Nephron progenitor cell (in vitro differentiated cells): Measurements from ENCODE around the gene ALDH3A2.

Experiments
- DNase-seq: peaks from one replicate; pipeline ENCODE4 v3.0.0; 2021
- H3K27ac Mint-ChIP-seq: 2 replicates; pipeline ENCODE4 v1.8.0; 2021; ENCODE audit warnings: mild to moderate bottlenecking, moderate library complexity, mixed read lengths
- H3K27me3 Mint-ChIP-seq: 2 replicates; pipeline ENCODE4 v1.8.0; 2021; ENCODE audit warnings: mild to moderate bottlenecking, low read depth, mixed read lengths; ENCODE audit not compliant: poor library complexity
- H3K36me3 Mint-ChIP-seq: 2 replicates; pipeline ENCODE4 v1.8.0; 2021; ENCODE audit warnings: low read depth, mixed read lengths
- H3K4me1 Mint-ChIP-seq: 2 replicates; pipeline ENCODE4 v1.8.0; 2021; ENCODE audit warnings: mixed read lengths
- H3K4me3 Mint-ChIP-seq: 2 replicates; pipeline ENCODE4 v1.8.0; 2021; ENCODE audit warnings: mild to moderate bottlenecking, moderate library complexity, mixed read lengths
- H3K9me3 Mint-ChIP-seq: 2 replicates; pipeline ENCODE4 v1.8.0; 2021; ENCODE audit warnings: mild to moderate bottlenecking, moderate library complexity, mixed read lengths
- CTCF ChIP-seq: fragments of 200-600 bp; sonication (generic); IDR thresholded peaks from 2 replicates; pipeline ENCODE4 v1.5.0; 2021; ENCODE audit warnings: antibody characterized with exemption

ALDH3A2 gene

GRCh38 chr17:19659366-19660177 lies 11.0 kb downstream of the ALDH3A2 start:
- TF ChIP-seq CTCF = no peak
- no peak for DNase-seq
- peaks cover 91% of the 10 kb centered on the region for H3K36me3 Mint-ChIP-seq
- peaks cover 16% of the 10 kb centered on the region for H3K9me3 Mint-ChIP-seq
- peaks cover 12% of the 10 kb centered on the region for H3K27me3 Mint-ChIP-seq
- H3K27ac Mint-ChIP-seq = no peak overlapping the region
- peaks cover 19% of the 10 kb centered on the region for H3K4me1 Mint-ChIP-seq
- H3K4me3 Mint-ChIP-seq = no peak overlapping the region

- no peak overlapping the region for H3K27ac Mint-ChIP-seq
- H3K36me3 Mint-ChIP-seq = peaks cover 91% of the 10 kb centered on the region
- H3K4me3 Mint-ChIP-seq = no peak overlapping the region
These were observed 11.8 kb downstream of the ALDH3A2 start for GRCh38 chr17:19660219-19660870.

GRCh38 chr17:19661121-19661520 lies 12.6 kb downstream of the ALDH3A2 start:
- TF ChIP-seq CTCF = no peak
- Mint-ChIP-seq H3K27me3 (peaks cover 10% of the 10 kb centered on the region), H3K36me3 (peaks cover 90% of the 10 kb centered on the region), H3K9me3 (peaks cover under 1% of the 10 kb centered on the region), H3K27ac (no peak overlapping the region), H3K4me1 (peaks cover 31% of the 10 kb centered on the region), H3K4me3 (no peak overlapping the region)
- DNase-seq = no peak

More at GRCh38 chr17:19660219-19660870, 11.8 kb downstream of the ALDH3A2 start:
- no peak for DNase-seq
- Mint-ChIP-seq H3K27me3 (peaks cover 12% of the 10 kb centered on the region), H3K9me3 (peaks cover 9% of the 10 kb centered on the region), H3K4me1 (peaks cover 27% of the 10 kb centered on the region)
- TF ChIP-seq CTCF = no peak

- Mint-ChIP-seq H3K9me3 (no peaks in the 10 kb centered on the region), H3K36me3 (peaks cover 83% of the 10 kb centered on the region), H3K4me3 (no peak overlapping the region), H3K27ac (no peak overlapping the region), H3K4me1 (peaks cover 25% of the 10 kb centered on the region), H3K27me3 (peaks cover 9% of the 10 kb centered on the region)
- no peak for TF ChIP-seq CTCF
- no peak for DNase-seq
These were observed 14.5 kb downstream of the ALDH3A2 start for GRCh38 chr17:19663097-19663496.

GRCh38 chr17:19664136-19664820 lies 15.7 kb downstream of the ALDH3A2 start:
- no peak for TF ChIP-seq CTCF
- peaks cover 3% of the 10 kb centered on the region for H3K27me3 Mint-ChIP-seq
- peaks cover 74% of the 10 kb centered on the region for H3K36me3 Mint-ChIP-seq
- H3K27ac Mint-ChIP-seq = no peak overlapping the region
- peaks cover 22% of the 10 kb centered on the region for H3K4me1 Mint-ChIP-seq
- H3K4me3 Mint-ChIP-seq = no peak overlapping the region
- no peak for DNase-seq
- no peaks in the 10 kb centered on the region for H3K9me3 Mint-ChIP-seq
